GM21423 (cell line): Measurements from ENCODE around the gene ZNF236.

Experiments
- ATAC-seq: cut with Tn5 transposase; IDR thresholded peaks from one replicate; pipeline ENCODE4 v1.9.1; 2021; ENCODE audit warnings: mild to moderate bottlenecking, moderate library complexity; ENCODE audit not compliant: unreplicated experiment

The ZNF236 gene

DNA sequence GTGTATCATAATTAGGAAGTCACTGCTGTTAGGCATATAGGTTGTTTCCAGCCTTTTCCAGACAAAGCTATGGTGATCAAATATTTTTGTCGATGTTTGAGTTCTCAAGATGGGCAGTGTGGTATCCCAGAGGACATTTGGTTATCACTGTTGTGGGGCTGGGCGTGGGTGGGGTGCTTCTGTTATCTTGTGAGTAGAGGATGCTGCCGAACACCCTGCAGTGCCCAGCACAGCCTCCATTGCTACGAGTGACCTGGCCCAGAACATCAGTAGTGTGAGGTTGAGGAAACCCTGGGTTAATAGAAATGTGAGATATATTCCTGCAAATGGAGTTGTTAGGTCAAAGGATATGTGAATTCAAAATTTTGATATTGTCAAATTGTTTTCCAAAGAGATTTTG is 33.2 kb downstream of the ZNF236 start:
- ATAC-seq, result no peak

GRCh38 chr18:76857476-76857875 is 35.1 kb downstream of the ZNF236 start:
- no peak for ATAC-seq

DNA sequence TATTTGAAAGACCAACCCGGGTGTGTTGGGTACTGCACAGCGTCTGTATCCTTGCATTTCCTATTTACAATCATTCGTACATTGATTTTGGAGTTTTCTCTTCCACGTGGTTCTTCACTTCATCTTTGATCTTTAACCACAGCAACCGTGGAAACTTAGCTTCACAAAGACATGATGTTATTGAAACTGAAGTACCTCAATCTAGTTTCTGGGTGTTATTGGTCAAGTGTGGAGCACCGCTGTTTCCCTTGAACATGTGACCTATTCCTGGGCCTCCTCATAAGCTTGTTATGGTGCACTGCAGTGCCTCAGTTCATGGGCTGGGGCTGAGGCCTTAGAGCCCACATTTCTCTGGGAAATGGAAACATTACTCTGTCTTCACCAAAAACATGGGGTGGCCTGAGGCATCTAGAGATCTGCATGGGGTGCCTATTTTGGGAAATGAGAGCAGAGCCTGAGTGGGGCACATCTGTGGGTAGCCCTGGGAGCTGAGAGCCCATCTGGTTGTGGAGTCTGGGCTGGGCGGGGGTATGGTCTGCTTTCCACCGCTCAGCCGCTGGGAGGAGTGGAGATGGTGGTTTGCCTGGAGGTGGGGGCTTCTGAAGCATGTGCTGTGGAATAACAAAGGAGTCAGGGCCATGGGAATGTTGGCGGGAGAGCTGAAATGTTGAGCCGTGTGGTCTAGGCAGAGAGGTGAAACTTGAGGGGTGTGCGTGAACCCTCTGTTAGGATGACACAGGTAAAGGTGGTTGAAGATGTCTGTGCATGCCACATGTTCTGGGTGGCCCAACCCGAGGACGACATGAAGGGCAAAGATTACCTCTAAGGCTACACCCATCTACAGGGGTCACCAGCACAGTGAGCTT is 37.4 kb downstream of the ZNF236 start:
- ATAC-seq, result peak; percentile 69

DNA sequence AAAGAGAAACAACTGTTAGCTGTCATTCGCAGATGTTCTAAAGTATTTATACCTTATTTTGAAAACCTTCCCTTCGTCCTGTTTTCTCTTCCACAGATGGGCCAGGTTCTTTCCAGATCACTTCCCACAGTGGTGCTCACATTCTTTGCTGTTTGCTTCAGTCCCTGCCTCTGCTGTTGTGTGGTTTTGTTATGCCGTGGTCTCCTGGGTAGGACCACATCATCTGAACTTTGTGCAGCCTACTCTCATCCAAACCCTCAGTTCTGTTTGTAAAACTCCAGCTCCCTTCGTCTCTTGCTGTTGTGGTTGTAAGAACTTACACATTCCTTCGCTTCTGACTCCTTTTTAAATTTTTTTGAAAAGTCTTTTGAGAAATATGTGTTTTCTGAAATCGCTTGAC is 38.1 kb downstream of the ZNF236 start:
- ATAC-seq, result no peak

- no peak for ATAC-seq
Measured at GRCh38 chr18:76866666-76867065, 44.3 kb downstream of the ZNF236 start.

- no peak for ATAC-seq
Measured at GRCh38 chr18:76873311-76873710, 51.0 kb downstream of the ZNF236 start.

- no peak for ATAC-seq
Measured at GRCh38 chr18:76873713-76874112, 51.4 kb downstream of the ZNF236 start.

DNA sequence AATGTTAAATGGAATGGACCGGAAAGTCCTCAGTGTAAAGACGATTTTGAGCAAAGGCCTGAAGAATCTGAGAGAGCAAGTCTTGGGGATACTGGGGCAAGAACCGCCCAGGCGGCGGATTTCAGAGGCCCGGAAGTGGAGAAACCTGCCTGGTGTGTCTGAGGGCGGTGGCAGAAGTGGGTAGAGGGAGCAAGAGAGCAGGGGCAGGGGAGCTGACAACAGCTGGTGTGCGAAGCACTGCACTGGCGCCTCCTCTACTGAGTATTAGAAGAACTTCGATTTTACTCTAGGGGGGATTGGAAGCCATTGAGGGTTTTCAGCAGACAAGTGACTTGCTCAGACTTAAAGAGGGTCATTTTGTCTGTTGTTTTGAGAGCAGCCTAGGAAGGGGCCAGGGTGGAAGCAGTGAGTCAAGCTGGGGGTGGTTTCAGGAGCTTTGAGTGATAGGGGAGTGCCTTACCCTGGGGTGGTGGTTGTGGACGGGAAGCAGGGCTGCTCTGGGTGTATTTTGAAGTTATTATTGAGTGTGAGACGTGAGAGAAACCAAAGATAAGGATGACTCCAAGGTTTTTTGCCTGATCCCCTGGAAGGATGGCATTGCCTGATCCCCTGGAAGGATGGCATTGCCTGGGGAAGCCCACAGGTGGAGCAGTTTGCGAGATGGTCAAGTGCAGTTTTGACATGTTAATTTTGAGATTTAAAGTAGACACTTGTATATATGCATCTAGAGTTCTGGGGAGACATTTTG is 52.5 kb downstream of the ZNF236 start:
- no peak for ATAC-seq

DNA sequence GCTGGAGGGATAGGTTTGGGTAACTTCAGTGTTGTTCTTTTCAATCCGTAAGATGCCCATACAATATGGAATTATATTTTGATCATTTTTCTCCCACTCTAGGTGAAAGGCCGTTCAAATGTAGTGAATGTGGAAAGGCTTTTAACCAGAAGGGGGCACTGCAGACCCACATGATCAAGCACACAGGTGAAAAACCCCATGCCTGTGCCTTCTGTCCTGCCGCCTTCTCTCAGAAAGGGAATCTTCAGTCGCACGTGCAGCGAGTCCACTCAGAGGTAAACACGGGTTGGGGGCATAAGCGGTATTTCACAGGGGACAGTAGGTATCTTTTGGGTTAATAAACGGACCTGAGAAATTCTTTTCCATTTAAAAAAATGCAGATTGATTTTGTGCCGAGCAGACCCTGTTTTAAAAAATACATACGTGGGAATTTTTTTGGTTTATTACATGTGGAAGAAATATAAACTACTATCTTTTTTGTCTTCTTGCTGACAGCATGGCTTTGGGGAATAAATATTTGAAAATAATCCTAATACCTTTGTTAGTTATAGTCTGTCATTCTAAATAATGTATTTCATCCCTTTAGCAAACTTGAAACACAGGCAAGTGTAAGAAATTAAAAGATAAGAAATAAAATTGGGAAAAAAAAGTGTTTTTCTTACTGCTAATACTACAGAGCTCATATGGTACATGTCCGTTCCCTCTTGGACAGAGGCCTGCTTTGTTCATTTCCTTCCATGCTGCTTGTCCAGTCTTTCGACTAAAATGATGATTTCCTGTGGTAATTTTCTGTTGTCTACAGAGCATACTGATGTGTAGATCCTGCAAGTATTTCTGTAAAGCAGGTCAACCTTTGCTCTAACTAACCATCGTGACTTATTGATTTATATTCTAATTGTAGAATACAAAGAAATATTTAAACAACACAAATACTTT is 53.3 kb downstream of the ZNF236 start:
- ATAC-seq, result no peak

DNA sequence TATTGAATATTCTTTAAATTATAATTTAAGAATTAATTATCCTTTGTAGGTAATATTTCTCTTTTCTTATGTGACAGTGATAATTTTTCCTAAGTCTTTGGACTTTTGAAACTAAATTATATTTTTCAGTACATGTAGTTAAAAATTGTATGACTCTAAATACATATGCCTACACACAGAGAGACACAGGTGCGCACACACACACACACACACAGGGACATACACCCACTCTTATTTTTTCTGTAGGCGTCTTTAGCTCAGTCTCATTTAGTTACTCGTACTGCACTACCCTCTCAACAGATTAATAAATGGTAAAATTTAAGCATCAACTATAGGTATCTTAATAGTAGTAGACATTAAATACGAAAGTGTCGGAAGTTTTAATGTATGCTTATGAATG is 56.1 kb downstream of the ZNF236 start:
- ATAC-seq, result no peak

- no peak for ATAC-seq
Measured at GRCh38 chr18:76880026-76880425, 57.7 kb downstream of the ZNF236 start.

- ATAC-seq, result no peak
Measured at GRCh38 chr18:76881744-76882143, 59.4 kb downstream of the ZNF236 start.

DNA sequence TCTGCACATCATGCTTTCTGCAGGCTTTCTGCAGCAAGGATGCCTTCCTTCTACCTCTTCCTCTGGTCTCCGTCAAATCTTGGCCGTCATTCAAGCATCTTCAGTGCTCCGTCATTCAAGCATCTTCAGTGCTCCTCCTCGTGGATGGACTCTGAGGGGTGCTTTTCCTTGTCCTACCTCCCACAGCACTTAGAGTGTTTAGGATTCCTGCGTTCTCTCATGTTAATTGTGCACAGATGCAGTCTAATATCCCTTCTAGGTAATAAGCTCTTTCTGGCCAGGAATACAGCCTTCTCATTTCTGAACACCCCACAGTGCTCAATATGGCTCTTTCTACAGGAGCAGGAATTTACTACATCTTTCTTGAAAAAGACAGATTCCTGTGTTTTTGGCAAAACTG is 59.8 kb downstream of the ZNF236 start:
- ATAC-seq, result no peak

- ATAC-seq, result no peak
Measured at GRCh38 chr18:76885001-76885400, 62.6 kb downstream of the ZNF236 start.

DNA sequence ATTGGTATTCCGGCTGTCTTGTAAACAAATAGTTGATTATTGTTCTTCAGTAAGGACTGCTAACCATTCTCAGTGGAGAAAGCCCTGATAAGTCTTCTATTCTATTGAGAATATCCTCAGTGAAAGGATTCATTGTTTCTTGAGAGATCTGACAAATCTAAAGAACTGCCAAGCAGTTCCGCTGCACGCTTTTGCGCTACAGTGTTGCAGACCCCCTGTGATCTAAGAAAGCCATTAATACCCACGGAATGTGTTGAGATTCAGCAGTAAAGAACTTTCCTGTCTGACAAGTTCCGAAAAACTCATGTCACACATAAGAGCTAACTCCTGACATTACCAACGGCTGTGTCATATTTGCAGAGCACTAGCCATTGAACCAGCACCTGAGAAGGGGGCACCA is 63.8 kb downstream of the ZNF236 start:
- ATAC-seq, result no peak

DNA sequence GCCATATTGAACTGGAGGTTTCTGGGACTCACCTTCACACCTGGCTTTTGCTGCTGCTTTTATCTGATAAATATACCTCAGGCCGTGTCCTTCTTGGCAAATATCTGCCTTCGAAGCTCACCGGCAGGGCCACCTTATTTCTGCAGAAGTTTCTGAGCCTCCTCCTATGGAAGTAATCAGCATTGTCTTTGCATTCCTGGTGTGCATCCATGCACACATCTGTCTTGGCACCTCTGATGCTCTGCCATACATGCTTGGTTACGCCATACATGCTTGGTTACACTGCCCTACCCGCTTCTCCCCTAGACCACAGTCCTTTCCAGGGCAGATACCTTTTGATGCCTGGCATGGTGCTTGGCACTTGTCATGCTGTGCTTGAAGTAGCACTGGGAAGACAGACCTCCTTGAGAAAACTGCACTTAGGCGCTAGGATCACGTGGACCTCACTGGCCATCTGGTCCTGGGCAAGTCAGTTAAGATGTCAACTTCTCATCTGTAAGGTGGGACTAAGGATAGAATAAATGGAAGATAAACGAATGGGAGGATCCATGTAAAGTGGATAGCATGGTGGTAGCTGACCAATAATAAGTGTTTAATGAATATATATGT is 66.8 kb downstream of the ZNF236 start:
- ATAC-seq, result no peak

DNA sequence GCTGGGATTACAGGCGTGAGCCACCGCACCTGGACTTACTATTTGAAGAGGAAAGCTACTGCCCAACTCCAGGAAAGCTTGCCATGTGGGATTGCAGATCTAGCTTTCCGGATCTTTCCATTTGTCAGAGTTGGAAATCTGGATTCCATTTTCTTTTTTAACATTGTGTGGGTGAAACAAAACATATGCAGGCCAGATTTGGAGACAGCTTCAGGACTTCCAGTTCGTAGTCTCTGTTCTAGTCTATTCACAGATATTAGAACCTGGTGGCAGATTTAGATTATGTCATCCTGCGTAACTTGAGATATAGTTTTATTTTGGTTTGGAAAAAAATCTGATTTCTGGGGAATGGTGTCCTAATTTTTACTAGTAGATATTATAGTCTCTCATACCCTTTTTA is 70.5 kb downstream of the ZNF236 start:
- ATAC-seq, result no peak

DNA sequence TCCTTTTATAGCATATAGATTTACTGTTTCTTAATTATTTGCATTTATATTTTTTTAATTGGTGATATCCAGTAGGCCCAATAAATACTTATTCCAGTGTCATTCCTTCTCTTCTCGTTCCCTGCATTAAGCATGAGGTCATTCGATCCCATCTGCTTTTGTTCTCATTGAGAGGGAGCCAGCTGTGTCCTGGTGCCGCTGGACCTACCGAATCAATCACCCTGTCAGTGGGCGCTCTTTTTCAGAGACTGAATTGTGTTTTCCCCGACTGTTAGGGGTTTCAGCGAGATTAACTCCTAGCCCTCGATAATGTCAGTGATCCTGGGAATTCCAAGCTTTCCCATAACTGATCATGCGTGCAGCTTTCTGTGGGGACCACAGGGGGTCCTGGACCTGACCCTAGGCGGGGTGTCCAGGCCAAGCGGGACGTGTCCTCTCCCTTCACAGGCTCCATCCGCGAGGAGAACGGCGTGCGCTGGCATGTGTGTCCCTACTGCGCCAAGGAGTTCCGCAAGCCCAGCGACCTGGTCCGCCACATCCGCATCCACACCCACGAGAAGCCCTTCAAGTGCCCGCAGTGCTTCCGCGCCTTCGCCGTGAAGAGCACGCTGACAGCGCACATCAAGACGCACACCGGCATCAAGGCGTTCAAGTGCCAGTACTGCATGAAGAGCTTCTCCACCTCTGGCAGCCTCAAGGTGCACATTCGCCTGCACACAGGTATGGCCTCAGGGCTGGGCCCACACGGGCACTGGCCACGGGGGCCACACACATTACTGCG is 72.4 kb downstream of the ZNF236 start:
- ATAC-seq, result no peak

- ATAC-seq, result no peak
Measured at GRCh38 chr18:76895498-76895897, 73.1 kb downstream of the ZNF236 start.

DNA sequence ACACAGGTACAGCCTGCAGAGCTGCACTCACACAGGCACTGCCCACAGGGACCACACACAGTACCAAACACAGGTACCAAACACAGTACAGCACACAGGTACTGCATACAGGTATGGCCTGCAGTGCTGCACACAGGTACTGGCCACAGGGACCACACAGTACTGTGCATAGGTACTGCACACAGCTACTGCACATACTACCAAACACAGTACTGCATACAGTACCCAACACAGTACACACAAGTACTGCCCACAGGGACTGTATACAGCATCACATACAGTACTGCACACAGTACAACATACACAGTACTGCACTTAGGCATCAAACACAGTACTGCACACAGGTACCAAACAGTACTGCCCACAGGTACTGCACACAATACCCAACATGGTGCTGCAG is 74.3 kb downstream of the ZNF236 start:
- ATAC-seq, result no peak
